IMR-90 (cell line): ENCODE results near the gene KRTAP29-1. TPM values are rescaled to one million over a fixed set of nuclear protein-coding genes. Genes with fewer than 3 reads are reported as not detected.
"Not testable (repeated sequence)": the region's sequence is repeated elsewhere in the genome, so short reads cannot be mapped to it uniquely, and the experiment has no call there.

Source experiments
- ATAC-seq: fragments of 200-7000 bp; cut with Tn5 transposase; 2 replicates; pipeline ENCODE4 v1.9.1; 2020; ENCODE audit warnings: low read depth, mild to moderate bottlenecking, moderate library complexity
- BruUV-seq: library from RNA; stranded (reverse); fragments of 400-500 nt; replicated peaks from 2 replicates; lab custom pipeline; 2021; lab: Mats Ljungman, UMichigan
- CTCF ChIA-PET: fragments of 300-600 bp; formaldehyde crosslinking; extraction: SDS; loops from one replicate; lab custom pipeline; 2021; ENCODE audit warnings: antibody characterized with exemption; lab: Yijun Ruan, JAX
- POLR2A ChIA-PET: fragments of 300-600 bp; sonication (Branson Sonifier 250); formaldehyde crosslinking; loops from one replicate; lab custom pipeline; 2022; ENCODE audit warnings: antibody characterized with exemption; ENCODE audit not compliant: unreplicated experiment; lab: Charles Lee
- DNase-seq: peaks from one replicate; pipeline ENCODE4 v3.0.0; 2013
- H2AFZ ChIP-seq: replicated peaks from 2 replicates; pipeline ENCODE3; 2013; ENCODE audit warnings: low read length, mild to moderate bottlenecking; ENCODE audit not compliant: poor library complexity
- H2AK5ac ChIP-seq: 2 replicates; pipeline ENCODE4 v1.6.1; 2013; ENCODE audit warnings: low read depth, low read length, inconsistent platforms
- H2AK9ac ChIP-seq: replicated peaks from 2 replicates; pipeline ENCODE3; 2013; ENCODE audit warnings: mild to moderate bottlenecking, low read depth, low read length, moderate library complexity; ENCODE audit not compliant: poor library complexity
- H2BK120ac ChIP-seq: 2 replicates; pipeline ENCODE4 v1.6.1; 2013; ENCODE audit warnings: low read depth, low read length, inconsistent platforms
- H2BK15ac ChIP-seq: 3 replicates; pipeline ENCODE4 v1.6.1; 2013; ENCODE audit warnings: low read depth, low read length, inconsistent platforms
- H2BK20ac ChIP-seq: 2 replicates; pipeline ENCODE4 v1.6.1; 2013; ENCODE audit warnings: low read depth, mild to moderate bottlenecking, inconsistent platforms, low read length, moderate library complexity
- H2BK5ac ChIP-seq: 2 replicates; pipeline ENCODE4 v1.6.1; 2013; ENCODE audit warnings: mild to moderate bottlenecking, low read depth, low read length, inconsistent platforms; ENCODE audit not compliant: poor library complexity, severe bottlenecking
- H3K14ac ChIP-seq: replicated peaks from 2 replicates; pipeline ENCODE4 v1.6.1; 2013; ENCODE audit warnings: low read depth, low read length, inconsistent platforms
- H3K18ac ChIP-seq: 2 replicates; pipeline ENCODE4 v1.6.1; 2013; ENCODE audit warnings: low read depth, low read length, control low read depth
- H3K23ac ChIP-seq: 2 replicates; pipeline ENCODE4 v1.6.1; 2013; ENCODE audit warnings: low read depth, low read length, inconsistent platforms
- H3K27ac ChIP-seq: 2 replicates; pipeline ENCODE4 v1.5.1; 2013; ENCODE audit warnings: mild to moderate bottlenecking, control low read depth, low read length; ENCODE audit not compliant: insufficient read depth
- H3K27me3 ChIP-seq: 2 replicates; pipeline ENCODE4 v1.6.1; 2013; ENCODE audit warnings: low read length; ENCODE audit not compliant: control insufficient read depth, insufficient read depth
- H3K36me3 ChIP-seq: 2 replicates; pipeline ENCODE4 v1.6.1; 2013; ENCODE audit warnings: low read length, mixed read lengths; ENCODE audit not compliant: control insufficient read depth, insufficient read depth
- H3K4ac ChIP-seq: 2 replicates; pipeline ENCODE4 v1.6.1; 2013; ENCODE audit warnings: low read depth, low read length, inconsistent platforms
- H3K4me1 ChIP-seq: 2 replicates; pipeline ENCODE4 v1.6.1; 2013; ENCODE audit warnings: low read length, mixed read lengths; ENCODE audit not compliant: control insufficient read depth, insufficient read depth
- H3K4me2 ChIP-seq: 2 replicates; pipeline ENCODE4 v1.6.1; 2013; ENCODE audit warnings: low read depth, mild to moderate bottlenecking, control low read depth, low read length, moderate library complexity
- H3K4me3 ChIP-seq: 2 replicates; pipeline ENCODE4 v1.5.1; 2013; ENCODE audit warnings: low read depth, mild to moderate bottlenecking, control low read depth, low read length, moderate library complexity; ENCODE audit not compliant: insufficient read depth
- H3K56ac ChIP-seq: 2 replicates; pipeline ENCODE4 v1.6.1; 2013; ENCODE audit warnings: low read length, inconsistent platforms; ENCODE audit not compliant: insufficient read depth; ENCODE audit errors: extremely low read depth
- H3K79me1 ChIP-seq, 2 experiments: 2 replicates each; pipeline ENCODE4 v1.6.1; 2013; ENCODE audit warnings: low read length in 2 of 2, inconsistent platforms in 1 of 2, low read depth in 1 of 2
- H3K9ac ChIP-seq: 2 replicates; pipeline ENCODE4 v1.6.1; 2013; ENCODE audit warnings: low read depth, low read length, control low read depth
- H3K9me1 ChIP-seq: 2 replicates; pipeline ENCODE4 v1.6.1; 2013; ENCODE audit warnings: low read length, inconsistent platforms; ENCODE audit not compliant: insufficient read depth
- H3K9me3 ChIP-seq: 2 replicates; pipeline ENCODE4 v1.6.1; 2013; ENCODE audit warnings: low read length; ENCODE audit not compliant: control insufficient read depth, insufficient read depth
- H4K20me1 ChIP-seq: 2 replicates; pipeline ENCODE4 v1.6.1; 2013; ENCODE audit warnings: low read length, inconsistent platforms; ENCODE audit not compliant: insufficient read depth
- H4K5ac ChIP-seq: 2 replicates; pipeline ENCODE4 v1.6.1; 2013; ENCODE audit warnings: mild to moderate bottlenecking, low read depth, low read length, control low read depth
- H4K8ac ChIP-seq, 2 experiments: 2 replicates each; pipeline ENCODE4 v1.6.1; 2013; ENCODE audit warnings: low read depth in 2 of 2, low read length in 2 of 2, control low read depth in 1 of 2, inconsistent platforms in 1 of 2
- H4K91ac ChIP-seq: 2 replicates; pipeline ENCODE4 v1.6.1; 2013; ENCODE audit warnings: low read depth, low read length, inconsistent platforms; ENCODE audit not compliant: insufficient read depth
- WGBS, 2 experiments: methylation state at CpG; one replicate each; pipeline versions ENCODE4 v1.1.5 to v1.1.7; 2013; ENCODE audit warnings: missing lambda C conversion rate in 2 of 2; ENCODE audit not compliant: insufficient read length in 1 of 2; ENCODE audit errors: extremely low coverage in 2 of 2; 5-methylcytosine and 5-hydroxymethylcytosine counted together
- dilution Hi-C: fragments of 300-500 bp; cut with HindIII; formaldehyde crosslinking; loops from one replicate; pipeline ENCODE4 v1.14.3; 2018; ENCODE audit warnings: low sequenced_read_pairs; ENCODE audit not compliant: unreplicated experiment
- in situ Hi-C: fragments of 300-500 bp; cut with MboI; formaldehyde crosslinking; loops from 3 replicates; pipeline ENCODE4 v1.14.3; 2019; ENCODE audit warnings: low sequenced_read_pairs, inconsistent platforms, mixed read lengths
- intact Hi-C: fragments of 100-400 bp; cut with micrococcal nuclease; formaldehyde crosslinking; loops from 2 replicates; pipeline ENCODE4 v1.10.0; 2022
- polyA plus RNA-seq, 3 experiments: library from polyadenylated mRNA; depleted of rRNA; stranded (reverse); fragments of >200 nt; gene quantifications; 2 replicates each; pipeline ENCODE4 v1.2.3, GENCODE V29; 2012; ENCODE audit warnings: low replicate concordance in 1 of 3
- total RNA-seq: library from RNA; depleted of rRNA; stranded (reverse); fragments of >200 nt; gene quantifications from 2 replicates; pipeline ENCODE4 v1.2.3, GENCODE V29; 2012

Gene KRTAP29-1
- total and polyA plus RNA-seq, 2 of the 4 experiments (the other 2 are of a cell fraction): not detected

GRCh38 chr17:41275648-41276190, 26.9 kb downstream of the KRTAP29-1 start, which contains the start of gene KRTAP9-7:
Gene KRTAP9-7, plus strand, starts transcription at chr17:41275698. Its CDS starts 0 bp downstream, at chr17:41275698.
- POLR2A ChIA-PET, H3K4ac ChIP-seq, H4K20me1 ChIP-seq, DNase-seq, H2AK5ac ChIP-seq, BruUV-seq, H3K36me3 ChIP-seq, H4K5ac ChIP-seq, H4K8ac ChIP-seq, intact Hi-C loops, H3K14ac ChIP-seq, CTCF ChIA-PET, H3K23ac ChIP-seq, H2BK15ac ChIP-seq, H3K9ac ChIP-seq, H2AFZ ChIP-seq, H2BK5ac ChIP-seq, H3K27me3 ChIP-seq, H3K4me2 ChIP-seq, H2BK20ac ChIP-seq, H3K18ac ChIP-seq, H3K56ac ChIP-seq, H3K79me1 ChIP-seq, H4K91ac ChIP-seq, H3K9me3 ChIP-seq, dilution Hi-C loops, H3K4me3 ChIP-seq, H2BK120ac ChIP-seq, H2AK9ac ChIP-seq, H3K9me1 ChIP-seq, ATAC-seq, in situ Hi-C loops, H3K27ac ChIP-seq, H3K4me1 ChIP-seq: not testable (repeated sequence)
- WGBS, 2 experiments: 71% methylated on average over 3 of the region's 3 CpGs; no CpG with 5 or more reads in 1 of the 2 experiments
